HepG2 (cell line): ENCODE measurements around the gene ZDHHC16. TPM values are rescaled to one million over a fixed set of nuclear protein-coding genes. Genes with fewer than 3 reads are reported as not detected.

Experiments
- ATAC-seq: fragments of 200-7000 bp; cut with Tn5 transposase; 3 replicates; pipeline ENCODE4 v1.9.1; 2020; ENCODE audit warnings: mild to moderate bottlenecking, moderate library complexity
- BruUV-seq: library from RNA; stranded (reverse); fragments of 400-500 nt; replicated peaks from 2 replicates; lab custom pipeline; 2021; lab: Mats Ljungman, UMichigan
- CTCF ChIA-PET: fragments of 300-600 bp; formaldehyde crosslinking; extraction: SDS; loops from one replicate; lab custom pipeline; 2021; ENCODE audit warnings: low total read pairs, inconsistent platforms, low intra/inter-chr PET ratio; lab: Yijun Ruan, JAX
- POLR2A ChIA-PET: fragments of 350-600 bp; sonication (Branson Sonifier 250); formaldehyde crosslinking; loops from one replicate; lab custom pipeline; 2020; ENCODE audit warnings: antibody characterized with exemption, inconsistent platforms; lab: Yijun Ruan, JAX
- DNase-seq: peaks from one replicate; pipeline ENCODE4 v3.0.0-alpha.2; 2015; ENCODE audit warnings: low spot score
- FAIRE-seq: peaks from 3 replicates; lab custom pipeline; 2011; peaks lifted over from hg19 to GRCh38; lab: Jason Lieb, UNC
- H2AFZ ChIP-seq: one replicate; pipeline ENCODE4 v1.6.1; 2011; ENCODE audit warnings: low read length, inconsistent platforms
- H3K27ac ChIP-seq: fragments of 300-600 bp; 3 replicates; pipeline ENCODE4 v1.8.0; 2011; ENCODE audit warnings: mixed run types, mild to moderate bottlenecking, mixed read lengths, low read length, inconsistent platforms; ENCODE audit not compliant: insufficient read depth; ENCODE audit errors: extremely low read length
- H3K27me3 ChIP-seq, 2 experiments: fragments of 200-600 bp in 1 of 2; 2 replicates in 1 of 2; 3 replicates in 1 of 2; pipeline versions ENCODE4 v1.6.0 to v1.8.0; 2011; ENCODE audit warnings: low read length in 2 of 2, mild to moderate bottlenecking in 2 of 2, moderate library complexity in 2 of 2, inconsistent platforms in 1 of 2; ENCODE audit not compliant: insufficient read depth in 2 of 2, control insufficient read depth in 1 of 2
- H3K36me3 ChIP-seq, 2 experiments: fragments of 200-600 bp in 1 of 2; replicated peaks in 1 of 2; 2 replicates in 1 of 2; 3 replicates in 1 of 2; pipeline versions ENCODE4 v1.5.1 to v1.8.0; 2011; ENCODE audit warnings: low read length in 2 of 2, inconsistent platforms in 1 of 2; ENCODE audit not compliant: insufficient read depth in 2 of 2, control insufficient read depth in 1 of 2
- H3K4me1 ChIP-seq: 2 replicates; pipeline ENCODE4 v1.5.1; 2012; ENCODE audit warnings: low read length, inconsistent platforms; ENCODE audit not compliant: insufficient read depth
- H3K4me2 ChIP-seq: 2 replicates; pipeline ENCODE4 v1.6.0; 2011; ENCODE audit warnings: low read depth, low read length, inconsistent platforms
- H3K4me3 ChIP-seq, 3 experiments: fragments of 200-600 bp in 1 of 3; sonication (generic), shearing (Covaris generic) in 1 of 3; replicated peaks in 1 of 3; 2 replicates each; pipeline ENCODE4 v1.5.1; 2011 to 2016; ENCODE audit warnings: low read length in 3 of 3, inconsistent platforms in 2 of 3, low read depth in 2 of 3, mild to moderate bottlenecking in 2 of 3, control low read depth in 1 of 3, mixed read lengths in 1 of 3; ENCODE audit not compliant: insufficient read depth in 1 of 3
- H3K79me2 ChIP-seq: one replicate; pipeline ENCODE4 v1.6.1; 2011; ENCODE audit warnings: low read length, inconsistent platforms; ENCODE audit not compliant: insufficient read depth
- H3K9ac ChIP-seq: 2 replicates; pipeline ENCODE4 v1.6.0; 2011; ENCODE audit warnings: mild to moderate bottlenecking, low read depth, low read length, inconsistent platforms; ENCODE audit not compliant: insufficient read depth
- H3K9me3 ChIP-seq: 2 replicates; pipeline ENCODE4 v1.5.1; 2012; ENCODE audit warnings: mild to moderate bottlenecking, low read length
- H4K20me1 ChIP-seq: 2 replicates; pipeline ENCODE4 v1.6.0; 2011; ENCODE audit warnings: inconsistent platforms, mild to moderate bottlenecking, low read length, moderate library complexity; ENCODE audit not compliant: insufficient read depth
- FOSL2 ChIP-seq: sonication (generic); formaldehyde crosslinking; IDR thresholded peaks from 2 replicates; pipeline ENCODE4 v1.4.0; 2020; ENCODE audit warnings: missing genetic modification reagents
- GATAD2A ChIP-seq: IDR thresholded peaks from 2 replicates; pipeline ENCODE4 v1.6.1; 2016
- HOXA9 ChIP-seq: sonication (generic); formaldehyde crosslinking; IDR thresholded peaks from 2 replicates; pipeline ENCODE4 v1.8.1; 2022; ENCODE audit warnings: missing genetic modification reagents, mild to moderate bottlenecking, moderate library complexity, borderline replicate concordance
- NFYB ChIP-seq: sonication (generic); formaldehyde crosslinking; IDR thresholded peaks from 2 replicates; pipeline ENCODE4 v1.4.0; 2020; ENCODE audit warnings: missing genetic modification reagents
- REPIN1 ChIP-seq: sonication (generic); formaldehyde crosslinking; IDR thresholded peaks from 2 replicates; pipeline ENCODE4 v1.8.0; 2022; ENCODE audit warnings: missing genetic modification reagents, low read depth, mild to moderate bottlenecking, borderline replicate concordance
- SAP130 ChIP-seq: IDR thresholded peaks from 2 replicates; pipeline ENCODE4 v1.6.1; 2016; ENCODE audit warnings: low read depth
- TCF7 ChIP-seq: sonication (generic); IDR thresholded peaks from 2 replicates; pipeline ENCODE4 v1.6.1; 2016; ENCODE audit warnings: antibody characterized with exemption, low read depth
- TEAD3 ChIP-seq: optimal IDR thresholded peaks from 2 replicates; pipeline ENCODE3; 2016; ENCODE audit warnings: borderline replicate concordance
- ZC3H4 ChIP-seq: sonication (generic); formaldehyde crosslinking; IDR thresholded peaks from 2 replicates; pipeline ENCODE4 v1.4.0; 2020; ENCODE audit warnings: missing genetic modification reagents, borderline replicate concordance
- ZNF138 ChIP-seq: sonication (generic); formaldehyde crosslinking; IDR thresholded peaks from 2 replicates; pipeline ENCODE4 v1.5.0; 2020; ENCODE audit warnings: mild to moderate bottlenecking, low read depth, missing genetic modification reagents
- WGBS: methylation state at CpG from one replicate; pipeline ENCODE4 v1.1.6; 2017; ENCODE audit warnings: low lambda C conversion rate; 5-methylcytosine and 5-hydroxymethylcytosine counted together
- in situ Hi-C: cut with HindIII; loops from 2 replicates; pipeline ENCODE4 v1.10.0; 2017; ENCODE audit warnings: low pct_unique_long_range_greater_than_20kb; ENCODE audit not compliant: extremely low pct_ligation_motif_present
- intact Hi-C: fragments of 100-400 bp; cut with micrococcal nuclease; formaldehyde crosslinking; loops from one replicate; pipeline ENCODE4 v1.10.0; 2022; ENCODE audit not compliant: unreplicated experiment
- polyA plus RNA-seq, 8 experiments: library from polyadenylated mRNA; depleted of rRNA in 3 of 8; stranded (reverse) in 7 of 8; unstranded in 1 of 8; fragments of >200 nt; fragmentation: Illumina TruSeq in 4 of 8; extraction: Trizol in 4 of 8; gene quantifications; 2 replicates each; pipeline versions ENCODE4 v1.2.1 to v1.2.3, GENCODE V29; 2011 to 2016; ENCODE audit warnings: low read depth in 4 of 8, missing spikeins in 1 of 8, mixed read lengths in 1 of 8; ENCODE audit not compliant: insufficient read depth in 1 of 8
- total RNA-seq, 5 experiments: library from RNA; depleted of rRNA; stranded (reverse); fragments of >200 nt; fragmentation: Illumina TruSeq; extraction: Trizol; gene quantifications; 2 replicates each; pipeline ENCODE4 v1.2.3, GENCODE V29; 2016; ENCODE audit warnings: low read depth in 1 of 5
- TF ChIP-seq, protein P1 (sequence below): sonication (generic); IDR thresholded peaks from 2 replicates; pipeline ENCODE4 v1.6.1; 2016; ENCODE audit warnings: low read depth, borderline replicate concordance
- TF ChIP-seq, protein P2 (sequence below): IDR thresholded peaks from 2 replicates; pipeline ENCODE4 v1.4.0; 2020; ENCODE audit warnings: mild to moderate bottlenecking, missing genetic modification reagents
- TF ChIP-seq, protein P3 (sequence below): sonication (generic); formaldehyde crosslinking; IDR thresholded peaks from 2 replicates; pipeline ENCODE4; 2020; ENCODE audit warnings: missing genetic modification reagents, mild to moderate bottlenecking, borderline replicate concordance
- TF ChIP-seq, protein P4 (sequence below): sonication (generic); formaldehyde crosslinking; IDR thresholded peaks from 2 replicates; pipeline ENCODE4 v1.8.1; 2023; ENCODE audit warnings: mild to moderate bottlenecking, missing genetic modification reagents

Gene ZDHHC16
- total and polyA plus RNA-seq, 2 of the 13 experiments (the other 11 are each of a cell fraction or from before 2014, with no cell fraction given) = 40.8 to 41.8 TPM

DNA sequence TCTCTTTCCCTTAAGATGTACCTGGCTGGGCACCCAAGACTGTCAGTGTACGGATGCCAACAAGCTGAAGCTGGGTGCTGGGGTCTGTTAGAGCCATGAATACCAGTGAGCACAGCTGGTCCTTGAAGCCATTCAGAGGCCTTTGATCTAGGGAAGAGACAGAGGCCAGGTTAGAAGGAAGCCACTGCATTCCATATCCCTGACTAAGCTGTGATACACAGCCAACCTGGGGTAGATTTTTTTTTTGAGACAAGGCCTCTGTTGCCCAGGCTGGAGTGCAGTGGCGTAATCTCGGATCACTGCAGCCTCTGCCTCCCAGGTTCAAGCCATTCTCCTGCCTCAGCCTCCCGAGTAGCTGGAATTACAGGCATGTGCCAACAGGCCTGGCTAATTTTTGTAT lies 20.8 kb downstream of the ZDHHC16 start:
- intact Hi-C loops (no loop called here), in situ Hi-C loops (no loop called here)
- Histone ChIP-seq H3K4me2 (no peak overlapping the region), H3K27ac (no peak overlapping the region), H3K4me1 (peaks cover 25% of the 10 kb centered on the region), H3K9ac (no peak overlapping the region), H4K20me1 (no peaks in the 10 kb centered on the region), H3K79me2 (no peaks in the 10 kb centered on the region), H2AFZ (no peak overlapping the region), H3K27me3 (no peaks in the 10 kb centered on the region), H3K36me3 (peaks cover 45 to 78% of the 10 kb centered on the region in 2 experiments), H3K4me3 (no peak overlapping the region), H3K9me3 (no peaks in the 10 kb centered on the region)
- no TSS peak for BruUV-seq
- ChIA-PET CTCF (no interaction called here), POLR2A (interaction anchor here (1.5 kb wide), 1 partner anchor 32 kb away, joined by 4 read pairs; the partner anchor contains the start of gene UBTD1)
- FAIRE-seq = no peak
- TF ChIP-seq, protein P1, sequence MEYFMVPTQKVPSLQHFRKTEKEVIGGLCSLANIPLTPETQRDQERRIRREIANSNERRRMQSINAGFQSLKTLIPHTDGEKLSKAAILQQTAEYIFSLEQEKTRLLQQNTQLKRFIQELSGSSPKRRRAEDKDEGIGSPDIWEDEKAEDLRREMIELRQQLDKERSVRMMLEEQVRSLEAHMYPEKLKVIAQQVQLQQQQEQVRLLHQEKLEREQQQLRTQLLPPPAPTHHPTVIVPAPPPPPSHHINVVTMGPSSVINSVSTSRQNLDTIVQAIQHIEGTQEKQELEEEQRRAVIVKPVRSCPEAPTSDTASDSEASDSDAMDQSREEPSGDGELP = peak; percentile 26; the same call in 1 of the 2 replicates
- no peak for TF ChIP-seq HOXA9 (CRISPR knock-in tag)
- no peak for TF ChIP-seq GATAD2A (CRISPR knock-in tag)
- TF ChIP-seq SAP130 (CRISPR knock-in tag) = peak; percentile 19; the same call in 1 of the 2 replicates
- peak; percentile 35; the same call in 1 of the 2 replicates for TF ChIP-seq TCF7
- TF ChIP-seq, protein P2, sequence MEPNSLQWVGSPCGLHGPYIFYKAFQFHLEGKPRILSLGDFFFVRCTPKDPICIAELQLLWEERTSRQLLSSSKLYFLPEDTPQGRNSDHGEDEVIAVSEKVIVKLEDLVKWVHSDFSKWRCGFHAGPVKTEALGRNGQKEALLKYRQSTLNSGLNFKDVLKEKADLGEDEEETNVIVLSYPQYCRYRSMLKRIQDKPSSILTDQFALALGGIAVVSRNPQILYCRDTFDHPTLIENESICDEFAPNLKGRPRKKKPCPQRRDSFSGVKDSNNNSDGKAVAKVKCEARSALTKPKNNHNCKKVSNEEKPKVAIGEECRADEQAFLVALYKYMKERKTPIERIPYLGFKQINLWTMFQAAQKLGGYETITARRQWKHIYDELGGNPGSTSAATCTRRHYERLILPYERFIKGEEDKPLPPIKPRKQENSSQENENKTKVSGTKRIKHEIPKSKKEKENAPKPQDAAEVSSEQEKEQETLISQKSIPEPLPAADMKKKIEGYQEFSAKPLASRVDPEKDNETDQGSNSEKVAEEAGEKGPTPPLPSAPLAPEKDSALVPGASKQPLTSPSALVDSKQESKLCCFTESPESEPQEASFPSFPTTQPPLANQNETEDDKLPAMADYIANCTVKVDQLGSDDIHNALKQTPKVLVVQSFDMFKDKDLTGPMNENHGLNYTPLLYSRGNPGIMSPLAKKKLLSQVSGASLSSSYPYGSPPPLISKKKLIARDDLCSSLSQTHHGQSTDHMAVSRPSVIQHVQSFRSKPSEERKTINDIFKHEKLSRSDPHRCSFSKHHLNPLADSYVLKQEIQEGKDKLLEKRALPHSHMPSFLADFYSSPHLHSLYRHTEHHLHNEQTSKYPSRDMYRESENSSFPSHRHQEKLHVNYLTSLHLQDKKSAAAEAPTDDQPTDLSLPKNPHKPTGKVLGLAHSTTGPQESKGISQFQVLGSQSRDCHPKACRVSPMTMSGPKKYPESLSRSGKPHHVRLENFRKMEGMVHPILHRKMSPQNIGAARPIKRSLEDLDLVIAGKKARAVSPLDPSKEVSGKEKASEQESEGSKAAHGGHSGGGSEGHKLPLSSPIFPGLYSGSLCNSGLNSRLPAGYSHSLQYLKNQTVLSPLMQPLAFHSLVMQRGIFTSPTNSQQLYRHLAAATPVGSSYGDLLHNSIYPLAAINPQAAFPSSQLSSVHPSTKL = peak; percentile 12; the same call in 1 of the 2 replicates
- no peak for TF ChIP-seq ZC3H4
- peak; percentile 72 for TF ChIP-seq FOSL2 (CRISPR knock-in tag)
- TF ChIP-seq, protein P3, sequence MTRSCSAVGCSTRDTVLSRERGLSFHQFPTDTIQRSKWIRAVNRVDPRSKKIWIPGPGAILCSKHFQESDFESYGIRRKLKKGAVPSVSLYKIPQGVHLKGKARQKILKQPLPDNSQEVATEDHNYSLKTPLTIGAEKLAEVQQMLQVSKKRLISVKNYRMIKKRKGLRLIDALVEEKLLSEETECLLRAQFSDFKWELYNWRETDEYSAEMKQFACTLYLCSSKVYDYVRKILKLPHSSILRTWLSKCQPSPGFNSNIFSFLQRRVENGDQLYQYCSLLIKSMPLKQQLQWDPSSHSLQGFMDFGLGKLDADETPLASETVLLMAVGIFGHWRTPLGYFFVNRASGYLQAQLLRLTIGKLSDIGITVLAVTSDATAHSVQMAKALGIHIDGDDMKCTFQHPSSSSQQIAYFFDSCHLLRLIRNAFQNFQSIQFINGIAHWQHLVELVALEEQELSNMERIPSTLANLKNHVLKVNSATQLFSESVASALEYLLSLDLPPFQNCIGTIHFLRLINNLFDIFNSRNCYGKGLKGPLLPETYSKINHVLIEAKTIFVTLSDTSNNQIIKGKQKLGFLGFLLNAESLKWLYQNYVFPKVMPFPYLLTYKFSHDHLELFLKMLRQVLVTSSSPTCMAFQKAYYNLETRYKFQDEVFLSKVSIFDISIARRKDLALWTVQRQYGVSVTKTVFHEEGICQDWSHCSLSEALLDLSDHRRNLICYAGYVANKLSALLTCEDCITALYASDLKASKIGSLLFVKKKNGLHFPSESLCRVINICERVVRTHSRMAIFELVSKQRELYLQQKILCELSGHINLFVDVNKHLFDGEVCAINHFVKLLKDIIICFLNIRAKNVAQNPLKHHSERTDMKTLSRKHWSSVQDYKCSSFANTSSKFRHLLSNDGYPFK (CRISPR knock-in tag) = no peak
- TF ChIP-seq, protein P4, sequence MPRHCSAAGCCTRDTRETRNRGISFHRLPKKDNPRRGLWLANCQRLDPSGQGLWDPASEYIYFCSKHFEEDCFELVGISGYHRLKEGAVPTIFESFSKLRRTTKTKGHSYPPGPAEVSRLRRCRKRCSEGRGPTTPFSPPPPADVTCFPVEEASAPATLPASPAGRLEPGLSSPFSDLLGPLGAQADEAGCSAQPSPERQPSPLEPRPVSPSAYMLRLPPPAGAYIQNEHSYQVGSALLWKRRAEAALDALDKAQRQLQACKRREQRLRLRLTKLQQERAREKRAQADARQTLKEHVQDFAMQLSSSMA (CRISPR knock-in tag) = no peak
- TF ChIP-seq ZNF138 (CRISPR knock-in tag) = no peak
- TF ChIP-seq TEAD3 (CRISPR knock-in tag) = peak; percentile 80
- TF ChIP-seq NFYB (CRISPR knock-in tag) = no peak
- TF ChIP-seq REPIN1 (CRISPR knock-in tag) = no peak
- WGBS = 89% methylated on average over 4 of the region's 4 CpGs
- DNase-seq = peak; percentile 59
- ATAC-seq = peak; percentile 20
